ENCODE results near the gene CD38.

Gene CD38

GRCh38 chr4:15901998-15902397 lies 123.9 kb downstream of the CD38 start:
- TF ChIP-seq, protein P1, sequence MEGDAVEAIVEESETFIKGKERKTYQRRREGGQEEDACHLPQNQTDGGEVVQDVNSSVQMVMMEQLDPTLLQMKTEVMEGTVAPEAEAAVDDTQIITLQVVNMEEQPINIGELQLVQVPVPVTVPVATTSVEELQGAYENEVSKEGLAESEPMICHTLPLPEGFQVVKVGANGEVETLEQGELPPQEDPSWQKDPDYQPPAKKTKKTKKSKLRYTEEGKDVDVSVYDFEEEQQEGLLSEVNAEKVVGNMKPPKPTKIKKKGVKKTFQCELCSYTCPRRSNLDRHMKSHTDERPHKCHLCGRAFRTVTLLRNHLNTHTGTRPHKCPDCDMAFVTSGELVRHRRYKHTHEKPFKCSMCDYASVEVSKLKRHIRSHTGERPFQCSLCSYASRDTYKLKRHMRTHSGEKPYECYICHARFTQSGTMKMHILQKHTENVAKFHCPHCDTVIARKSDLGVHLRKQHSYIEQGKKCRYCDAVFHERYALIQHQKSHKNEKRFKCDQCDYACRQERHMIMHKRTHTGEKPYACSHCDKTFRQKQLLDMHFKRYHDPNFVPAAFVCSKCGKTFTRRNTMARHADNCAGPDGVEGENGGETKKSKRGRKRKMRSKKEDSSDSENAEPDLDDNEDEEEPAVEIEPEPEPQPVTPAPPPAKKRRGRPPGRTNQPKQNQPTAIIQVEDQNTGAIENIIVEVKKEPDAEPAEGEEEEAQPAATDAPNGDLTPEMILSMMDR (IDR thresholded peaks at IDR 0.05; ENCODE audit: low read depth, low read length, missing control alignments), result no peak
- H3K4me3 ChIP-seq (ENCODE audit: low read depth, low read length), result no peak overlapping the region

GRCh38 chr4:15902746-15903145 lies 124.6 kb downstream of the CD38 start:
- TF ChIP-seq, protein P1 (IDR thresholded peaks at IDR 0.05; ENCODE audit: low read depth, low read length, missing control alignments), result no peak
- no peak for DNase-seq (ENCODE audit: low read depth)
- no peak overlapping the region for H3K4me3 ChIP-seq (ENCODE audit: low read depth, low read length)

More at GRCh38 chr4:15901998-15902397, 123.9 kb downstream of the CD38 start:
- no peak for DNase-seq (ENCODE audit: low read depth)
